GM18873 (cell line): ENCODE measurements around the gene ZNF789.
"Not testable (repeated sequence)": the region's sequence is repeated elsewhere in the genome, so short reads cannot be mapped to it uniquely, and the experiment has no call there.

Experiments used
- ATAC-seq: cut with Tn5 transposase; IDR thresholded peaks from one replicate; pipeline ENCODE4 v1.9.1; 2021; ENCODE audit warnings: mild to moderate bottlenecking, moderate library complexity, moderate number of reproducible peaks; ENCODE audit not compliant: unreplicated experiment, low FRiP score

Gene ZNF789

DNA sequence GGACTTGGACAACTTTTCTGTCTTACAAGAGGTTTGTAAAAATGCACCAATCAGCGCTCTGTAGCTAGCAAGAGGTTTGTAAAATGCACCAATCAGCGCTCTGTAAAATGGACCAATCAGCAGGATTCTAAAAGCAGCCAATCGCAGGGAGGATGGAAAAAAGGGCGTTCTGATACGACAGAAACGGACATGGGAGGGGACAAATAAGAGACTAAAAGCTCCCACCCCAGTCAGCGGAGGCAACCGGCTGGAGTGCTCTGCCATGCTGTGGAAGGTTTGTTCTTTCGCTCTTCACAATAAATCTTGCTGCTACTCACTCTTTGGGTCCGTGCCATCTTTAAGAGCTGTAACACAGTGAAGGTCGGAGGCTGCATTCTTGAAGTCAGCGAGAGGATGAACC, 28.5 kb downstream of the ZNF789 start:
- not testable (repeated sequence) for ATAC-seq

DNA sequence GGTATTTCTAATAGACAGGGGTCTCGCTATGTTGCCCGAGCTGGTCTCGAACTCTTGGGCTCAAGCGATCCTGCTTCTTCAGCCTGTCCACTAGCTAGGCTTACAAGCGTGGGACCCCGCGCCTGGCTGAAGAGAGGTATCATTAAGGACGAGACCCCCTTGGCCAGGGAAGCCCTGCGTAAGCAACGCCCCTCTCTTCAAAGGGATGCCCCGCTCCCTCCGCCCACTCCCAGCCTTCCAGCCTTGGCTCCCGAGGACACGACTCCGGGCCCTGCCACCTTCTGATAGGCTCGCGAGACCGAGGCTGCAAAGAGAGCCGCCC, 31.6 kb downstream of the ZNF789 start:
- no peak for ATAC-seq

GRCh38 chr7:99504603-99505323, 32.1 kb downstream of the ZNF789 start, which contains the start of gene ZKSCAN5:
Gene ZKSCAN5 (plus strand): TSS chr7:99504662. CDS start chr7:99506045, 1,383 bp downstream.
- ATAC-seq: peak; percentile 59

DNA sequence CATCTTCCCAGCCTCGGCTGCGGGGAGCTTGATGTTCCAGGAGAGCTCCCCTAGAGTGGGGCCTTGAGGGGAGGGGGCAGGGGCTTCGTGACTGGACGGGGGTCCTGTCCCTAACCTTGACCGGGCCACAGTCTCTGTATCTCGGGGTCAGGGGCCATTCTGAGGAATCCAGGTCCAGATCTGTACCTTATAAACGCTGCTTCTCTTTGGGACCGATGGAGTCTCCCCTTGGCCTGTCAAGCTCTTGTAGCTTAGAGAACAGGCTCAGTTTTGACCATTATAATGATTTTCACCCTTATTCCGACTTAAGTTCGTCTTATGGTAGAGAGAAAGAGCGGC, 32.6 kb downstream of the ZNF789 start:
- ATAC-seq: peak; percentile 5

GRCh38 chr7:99514050-99514449, 41.4 kb downstream of the ZNF789 start:
- ATAC-seq: no peak

- no peak for ATAC-seq
These were observed 48.7 kb downstream of the ZNF789 start for GRCh38 chr7:99521399-99521798.

DNA sequence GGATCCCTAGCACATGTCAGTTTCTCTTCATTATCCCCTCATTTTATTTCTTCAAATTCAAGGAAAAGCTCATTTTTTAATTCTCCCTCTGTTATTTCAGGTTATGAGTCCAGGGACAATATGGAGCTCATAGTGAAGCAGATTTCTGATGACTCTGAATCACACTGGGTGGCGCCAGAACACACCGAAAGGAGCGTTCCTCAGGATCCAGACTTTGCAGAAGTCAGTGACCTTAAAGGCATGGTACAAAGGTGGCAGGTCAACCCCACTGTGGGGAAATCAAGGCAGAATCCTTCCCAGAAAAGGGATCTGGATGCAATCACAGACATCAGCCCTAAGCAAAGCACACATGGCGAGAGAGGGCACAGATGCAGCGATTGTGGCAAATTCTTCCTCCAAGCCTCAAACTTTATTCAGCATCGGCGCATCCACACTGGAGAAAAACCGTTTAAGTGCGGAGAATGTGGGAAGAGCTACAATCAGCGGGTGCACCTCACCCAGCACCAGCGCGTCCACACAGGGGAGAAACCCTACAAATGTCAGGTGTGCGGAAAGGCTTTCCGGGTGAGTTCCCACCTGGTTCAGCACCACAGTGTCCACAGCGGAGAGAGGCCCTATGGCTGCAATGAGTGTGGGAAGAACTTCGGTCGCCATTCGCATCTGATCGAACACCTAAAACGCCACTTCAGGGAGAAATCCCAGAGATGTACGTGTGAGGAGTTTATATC, 53.2 kb downstream of the ZNF789 start:
- ATAC-seq: no peak

DNA sequence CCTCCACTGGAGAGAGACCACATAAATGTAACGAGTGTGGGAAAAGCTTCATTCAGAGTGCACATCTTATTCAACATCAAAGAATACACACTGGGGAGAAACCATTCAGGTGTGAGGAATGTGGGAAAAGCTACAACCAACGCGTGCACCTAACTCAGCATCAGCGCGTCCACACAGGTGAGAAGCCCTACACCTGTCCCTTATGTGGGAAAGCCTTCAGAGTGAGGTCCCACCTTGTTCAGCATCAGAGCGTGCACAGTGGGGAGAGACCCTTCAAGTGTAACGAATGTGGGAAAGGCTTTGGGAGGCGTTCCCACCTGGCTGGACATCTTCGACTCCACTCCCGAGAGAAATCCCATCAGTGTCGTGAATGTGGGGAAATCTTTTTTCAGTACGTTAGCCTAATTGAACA, 58.7 kb downstream of the ZNF789 start:
- no peak for ATAC-seq

- ATAC-seq: no peak
These were observed 63.0 kb downstream of the ZNF789 start for GRCh38 chr7:99535667-99536066.
